Esophagus muscularis mucosa (tissue), 4 donors: ENCODE data around the gene FGF14.

Experiments
- EP300 ChIP-seq: sonication (generic); formaldehyde crosslinking; IDR thresholded peaks from one replicate; pipeline ENCODE4 v1.6.1; 2017; ENCODE audit warnings: antibody characterized with exemption
- POLR2A ChIP-seq: fragments of 450-650 bp; IDR thresholded peaks from one replicate; pipeline ENCODE4 v1.6.1; 2017; ENCODE audit warnings: antibody characterized with exemption, moderate library complexity, mild to moderate bottlenecking, low read depth
- POLR2AphosphoS5 ChIP-seq, 2 donors: sonication (generic); formaldehyde crosslinking; IDR thresholded peaks; one replicate each; pipeline ENCODE4 v1.6.1; 2017; ENCODE audit warnings: antibody characterized with exemption in 2 of 2
- TF ChIP-seq, protein P1 (sequence below), 3 experiments: fragments of 200-600 bp in 2 of 3; fragments of 450-650 bp in 1 of 3; sonication (generic) in 2 of 3; IDR thresholded peaks; one replicate each; pipeline ENCODE4 v1.5.1; 2017 to 2019; ENCODE audit warnings: antibody characterized with exemption in 3 of 3, mild to moderate bottlenecking in 2 of 3, moderate library complexity in 1 of 3

DNA sequence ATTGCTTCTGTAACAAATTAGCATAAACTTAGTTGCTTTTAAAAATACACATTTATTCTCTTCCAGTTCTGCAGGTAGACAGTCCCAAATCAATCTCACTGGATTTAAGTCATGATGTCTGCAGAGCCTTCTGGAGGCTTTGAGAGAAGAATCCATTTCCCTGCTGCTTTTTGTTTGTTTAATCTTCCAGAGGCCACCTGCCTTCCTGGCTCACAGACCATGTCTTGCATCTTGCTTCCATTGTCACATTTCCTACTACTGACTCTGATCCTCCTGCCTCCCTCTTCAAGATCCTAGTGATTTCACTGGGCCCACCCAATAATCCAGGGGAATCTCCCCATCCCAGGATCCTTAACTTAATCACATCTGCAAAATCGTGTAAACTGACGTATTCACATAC is 476.1 kb downstream of the FGF14 start:
- TF ChIP-seq, protein P1, sequence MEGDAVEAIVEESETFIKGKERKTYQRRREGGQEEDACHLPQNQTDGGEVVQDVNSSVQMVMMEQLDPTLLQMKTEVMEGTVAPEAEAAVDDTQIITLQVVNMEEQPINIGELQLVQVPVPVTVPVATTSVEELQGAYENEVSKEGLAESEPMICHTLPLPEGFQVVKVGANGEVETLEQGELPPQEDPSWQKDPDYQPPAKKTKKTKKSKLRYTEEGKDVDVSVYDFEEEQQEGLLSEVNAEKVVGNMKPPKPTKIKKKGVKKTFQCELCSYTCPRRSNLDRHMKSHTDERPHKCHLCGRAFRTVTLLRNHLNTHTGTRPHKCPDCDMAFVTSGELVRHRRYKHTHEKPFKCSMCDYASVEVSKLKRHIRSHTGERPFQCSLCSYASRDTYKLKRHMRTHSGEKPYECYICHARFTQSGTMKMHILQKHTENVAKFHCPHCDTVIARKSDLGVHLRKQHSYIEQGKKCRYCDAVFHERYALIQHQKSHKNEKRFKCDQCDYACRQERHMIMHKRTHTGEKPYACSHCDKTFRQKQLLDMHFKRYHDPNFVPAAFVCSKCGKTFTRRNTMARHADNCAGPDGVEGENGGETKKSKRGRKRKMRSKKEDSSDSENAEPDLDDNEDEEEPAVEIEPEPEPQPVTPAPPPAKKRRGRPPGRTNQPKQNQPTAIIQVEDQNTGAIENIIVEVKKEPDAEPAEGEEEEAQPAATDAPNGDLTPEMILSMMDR (IDR thresholded peaks at IDR 0.05): no peak
- TF ChIP-seq POLR2AphosphoS5 (IDR thresholded peaks at IDR 0.05) (no peak), EP300 (no peak), POLR2A (no peak)
